Heart left ventricle (tissue), 13 donors: ENCODE measurements around the gene ID3.

ENCODE experiments used
- CTCF ChIP-seq, 12 donors: fragments of 200-600 bp; sonication (generic) in 4 of 12; IDR thresholded peaks; one replicate each; pipeline versions ENCODE4 v1.5.0 to v1.8.0; 2018 to 2022; ENCODE audit warnings: antibody characterized with exemption in 12 of 12, mild to moderate bottlenecking in 5 of 12
- POLR2A ChIP-seq, 2 donors: fragments of 450-650 bp; IDR thresholded peaks; one replicate each; pipeline ENCODE4 v1.6.1; 2017; ENCODE audit warnings: antibody characterized with exemption in 2 of 2, mild to moderate bottlenecking in 2 of 2, moderate library complexity in 2 of 2
- donor health status: ischemic (EF 13 %, LVEDD 7.1; RV severe dilation, severe dysfunction).
- donor health status: DM: no; HTN: yes; CAD: no.
- donor health status: DM: no; HTN: no; CAD: no.
- donor health status: ischemic (EF 25% LVEDD 6.9; RV normal size, moderate dysfunction).
- donor health status: ischemic (EF 25% LVEDD 5.7; RV mildly dilated, moderate dysfunction).
- donor health status: ischemic (EF 35%, LVEDD 5.7; RV mildly dilated, moderate dysfunction).
- donor health status: nonischemic (EF 11% LVEDD 7.7; RV severe dilation, severe dysfunction).
- donor health status: DM: yes; HTN: yes; CAD: no.
- donor health status: PGD.
- donor health status: ischemic (EF 29% LVEDD 5.4; RV normal size, mild dysfunction).
- donor health status: nonischemic (EF 23%, LVEDD 6.1; RV moderate dilation, normal function).

DNA sequence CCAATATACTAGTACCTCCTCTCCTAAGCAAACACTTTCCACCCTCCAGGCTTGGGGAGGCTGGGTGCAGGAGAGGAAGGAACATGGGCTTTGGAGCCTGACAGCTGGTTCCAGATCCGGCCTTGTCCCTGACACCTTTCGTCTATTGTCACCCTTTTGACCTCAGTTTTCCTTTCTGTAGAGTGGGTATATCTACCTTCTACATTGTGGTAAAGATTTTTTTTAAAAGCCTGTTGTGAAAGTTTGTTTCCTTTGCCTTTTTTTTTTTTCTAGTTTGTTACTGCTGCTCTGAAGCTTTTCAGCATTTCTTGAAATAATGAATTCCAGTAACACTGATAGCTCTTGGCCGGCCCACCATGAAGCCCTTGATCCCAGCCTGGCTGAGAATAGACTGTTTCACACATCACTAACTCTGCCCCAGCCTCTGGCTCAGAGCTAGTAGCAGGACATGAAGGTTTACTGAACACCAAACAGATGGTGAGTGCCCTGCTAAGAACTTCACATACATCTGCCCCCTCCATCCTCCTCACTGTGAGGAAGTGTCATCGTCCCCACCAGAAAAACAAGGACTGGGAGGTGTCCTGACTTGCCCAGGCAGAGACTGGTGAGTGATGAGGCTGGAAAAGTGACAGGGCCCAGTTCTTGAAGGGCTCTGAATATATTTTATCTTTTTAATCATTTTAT lies 33.0 kb upstream of the ID3 start:
- TF ChIP-seq CTCF (IDR thresholded peaks at IDR 0.05) (no peak), POLR2A (IDR thresholded peaks at IDR 0.05) (no peak)
